HEK293 (cell line): ENCODE results near the gene SCUBE1.

Source experiments
- ZBTB21 ChIP-seq: fragments of 450-650 bp; formaldehyde crosslinking; IDR thresholded peaks from 2 replicates; pipeline ENCODE4 v1.5.1; 2017; ENCODE audit warnings: missing biosample characterization, missing genetic modification characterization
- ZNF114 ChIP-seq: fragments of 450-650 bp; formaldehyde crosslinking; IDR thresholded peaks from 2 replicates; pipeline ENCODE4 v1.5.0; 2017; ENCODE audit warnings: missing biosample characterization, missing genetic modification characterization
- ZNF121 ChIP-seq: fragments of 450-650 bp; formaldehyde crosslinking; IDR thresholded peaks from 2 replicates; pipeline ENCODE4 v1.5.1; 2016; ENCODE audit warnings: missing biosample characterization, missing genetic modification characterization
- ZNF16 ChIP-seq: fragments of 450-650 bp; formaldehyde crosslinking; IDR thresholded peaks from 2 replicates; pipeline ENCODE4 v1.5.1; 2016; ENCODE audit warnings: low read depth, missing biosample characterization, missing genetic modification characterization
- ZNF677 ChIP-seq: fragments of 450-650 bp; IDR thresholded peaks from 2 replicates; pipeline ENCODE4 v1.5.0; 2018; ENCODE audit warnings: missing biosample characterization, mild to moderate bottlenecking, missing genetic modification characterization, moderate library complexity
- ZNF701 ChIP-seq: fragments of 450-650 bp; formaldehyde crosslinking; IDR thresholded peaks from 2 replicates; pipeline ENCODE4 v1.5.1; 2016; ENCODE audit warnings: missing biosample characterization, missing genetic modification characterization
- TF ChIP-seq, protein P1 (sequence below): fragments of 450-650 bp; formaldehyde crosslinking; IDR thresholded peaks from 2 replicates; pipeline ENCODE4 v1.5.1; 2016; ENCODE audit warnings: missing biosample characterization, missing genetic modification characterization
- TF ChIP-seq, protein P2 (sequence below): IDR thresholded peaks from 2 replicates; pipeline ENCODE4 v1.6.1; 2011; ENCODE audit warnings: mild to moderate bottlenecking, low read depth, low read length, borderline replicate concordance
- TF ChIP-seq, protein P3 (sequence below): fragments of 450-650 bp; formaldehyde crosslinking; IDR thresholded peaks from 2 replicates; pipeline ENCODE4 v1.5.1; 2016; ENCODE audit warnings: missing biosample characterization, missing genetic modification characterization, low read depth
- TF ChIP-seq, protein P4 (sequence below): fragments of 450-650 bp; formaldehyde crosslinking; IDR thresholded peaks from 2 replicates; pipeline ENCODE4 v1.5.1; 2017; ENCODE audit warnings: missing biosample characterization, missing genetic modification characterization

DNA sequence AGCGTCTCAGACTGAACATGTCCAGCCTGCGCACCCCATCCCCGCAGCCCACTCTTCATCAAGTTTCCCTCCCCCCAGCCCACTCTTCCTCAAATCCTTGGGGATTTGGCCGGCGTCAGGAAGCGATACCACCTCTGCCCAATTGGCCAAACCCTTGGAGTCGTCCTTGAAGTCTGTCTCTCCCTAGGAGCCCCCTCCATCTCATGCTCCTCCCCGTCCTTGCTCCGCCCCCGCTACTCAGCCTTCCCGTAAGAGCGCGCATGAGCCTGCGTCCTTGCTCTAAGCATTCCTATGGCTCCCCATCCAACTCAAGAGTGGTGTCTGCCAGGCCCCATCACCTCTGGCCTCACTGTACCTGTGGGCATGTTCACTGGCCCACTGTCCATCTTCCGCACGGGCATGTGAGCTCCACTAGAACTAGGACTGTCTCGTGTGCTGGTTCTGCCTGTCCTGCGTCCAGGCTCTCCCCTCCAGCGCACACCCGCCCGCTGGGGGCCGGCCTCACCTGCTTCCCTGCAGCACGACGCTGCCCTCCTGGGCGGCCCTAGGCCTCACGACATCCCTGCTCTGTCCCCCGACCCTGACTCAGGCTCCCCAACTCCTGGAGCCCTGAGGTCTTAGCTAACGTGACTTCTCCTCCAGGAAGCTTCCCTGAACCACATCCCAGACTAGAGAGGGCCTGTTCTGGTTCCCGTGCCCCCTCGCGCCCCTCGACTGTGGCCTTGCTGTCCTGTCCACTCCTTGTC, 125.7 kb downstream of the SCUBE1 start:
- TF ChIP-seq, protein P1, sequence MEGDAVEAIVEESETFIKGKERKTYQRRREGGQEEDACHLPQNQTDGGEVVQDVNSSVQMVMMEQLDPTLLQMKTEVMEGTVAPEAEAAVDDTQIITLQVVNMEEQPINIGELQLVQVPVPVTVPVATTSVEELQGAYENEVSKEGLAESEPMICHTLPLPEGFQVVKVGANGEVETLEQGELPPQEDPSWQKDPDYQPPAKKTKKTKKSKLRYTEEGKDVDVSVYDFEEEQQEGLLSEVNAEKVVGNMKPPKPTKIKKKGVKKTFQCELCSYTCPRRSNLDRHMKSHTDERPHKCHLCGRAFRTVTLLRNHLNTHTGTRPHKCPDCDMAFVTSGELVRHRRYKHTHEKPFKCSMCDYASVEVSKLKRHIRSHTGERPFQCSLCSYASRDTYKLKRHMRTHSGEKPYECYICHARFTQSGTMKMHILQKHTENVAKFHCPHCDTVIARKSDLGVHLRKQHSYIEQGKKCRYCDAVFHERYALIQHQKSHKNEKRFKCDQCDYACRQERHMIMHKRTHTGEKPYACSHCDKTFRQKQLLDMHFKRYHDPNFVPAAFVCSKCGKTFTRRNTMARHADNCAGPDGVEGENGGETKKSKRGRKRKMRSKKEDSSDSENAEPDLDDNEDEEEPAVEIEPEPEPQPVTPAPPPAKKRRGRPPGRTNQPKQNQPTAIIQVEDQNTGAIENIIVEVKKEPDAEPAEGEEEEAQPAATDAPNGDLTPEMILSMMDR (tag by site-specific recombination), result no peak
- TF ChIP-seq, protein P2, sequence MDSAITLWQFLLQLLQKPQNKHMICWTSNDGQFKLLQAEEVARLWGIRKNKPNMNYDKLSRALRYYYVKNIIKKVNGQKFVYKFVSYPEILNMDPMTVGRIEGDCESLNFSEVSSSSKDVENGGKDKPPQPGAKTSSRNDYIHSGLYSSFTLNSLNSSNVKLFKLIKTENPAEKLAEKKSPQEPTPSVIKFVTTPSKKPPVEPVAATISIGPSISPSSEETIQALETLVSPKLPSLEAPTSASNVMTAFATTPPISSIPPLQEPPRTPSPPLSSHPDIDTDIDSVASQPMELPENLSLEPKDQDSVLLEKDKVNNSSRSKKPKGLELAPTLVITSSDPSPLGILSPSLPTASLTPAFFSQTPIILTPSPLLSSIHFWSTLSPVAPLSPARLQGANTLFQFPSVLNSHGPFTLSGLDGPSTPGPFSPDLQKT, result no peak
- TF ChIP-seq, protein P3, sequence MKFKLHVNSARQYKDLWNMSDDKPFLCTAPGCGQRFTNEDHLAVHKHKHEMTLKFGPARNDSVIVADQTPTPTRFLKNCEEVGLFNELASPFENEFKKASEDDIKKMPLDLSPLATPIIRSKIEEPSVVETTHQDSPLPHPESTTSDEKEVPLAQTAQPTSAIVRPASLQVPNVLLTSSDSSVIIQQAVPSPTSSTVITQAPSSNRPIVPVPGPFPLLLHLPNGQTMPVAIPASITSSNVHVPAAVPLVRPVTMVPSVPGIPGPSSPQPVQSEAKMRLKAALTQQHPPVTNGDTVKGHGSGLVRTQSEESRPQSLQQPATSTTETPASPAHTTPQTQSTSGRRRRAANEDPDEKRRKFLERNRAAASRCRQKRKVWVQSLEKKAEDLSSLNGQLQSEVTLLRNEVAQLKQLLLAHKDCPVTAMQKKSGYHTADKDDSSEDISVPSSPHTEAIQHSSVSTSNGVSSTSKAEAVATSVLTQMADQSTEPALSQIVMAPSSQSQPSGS, result no peak
- TF ChIP-seq ZNF677 (tag by site-specific recombination), result no peak
- no peak for TF ChIP-seq ZNF16 (tag by site-specific recombination)
- TF ChIP-seq ZNF701 (tag by site-specific recombination), result no peak
- TF ChIP-seq, protein P4, sequence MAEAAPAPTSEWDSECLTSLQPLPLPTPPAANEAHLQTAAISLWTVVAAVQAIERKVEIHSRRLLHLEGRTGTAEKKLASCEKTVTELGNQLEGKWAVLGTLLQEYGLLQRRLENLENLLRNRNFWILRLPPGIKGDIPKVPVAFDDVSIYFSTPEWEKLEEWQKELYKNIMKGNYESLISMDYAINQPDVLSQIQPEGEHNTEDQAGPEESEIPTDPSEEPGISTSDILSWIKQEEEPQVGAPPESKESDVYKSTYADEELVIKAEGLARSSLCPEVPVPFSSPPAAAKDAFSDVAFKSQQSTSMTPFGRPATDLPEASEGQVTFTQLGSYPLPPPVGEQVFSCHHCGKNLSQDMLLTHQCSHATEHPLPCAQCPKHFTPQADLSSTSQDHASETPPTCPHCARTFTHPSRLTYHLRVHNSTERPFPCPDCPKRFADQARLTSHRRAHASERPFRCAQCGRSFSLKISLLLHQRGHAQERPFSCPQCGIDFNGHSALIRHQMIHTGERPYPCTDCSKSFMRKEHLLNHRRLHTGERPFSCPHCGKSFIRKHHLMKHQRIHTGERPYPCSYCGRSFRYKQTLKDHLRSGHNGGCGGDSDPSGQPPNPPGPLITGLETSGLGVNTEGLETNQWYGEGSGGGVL (tag by site-specific recombination), result no peak
- no peak for TF ChIP-seq ZNF121 (tag by site-specific recombination)
- no peak for TF ChIP-seq ZNF114
- TF ChIP-seq ZBTB21 (tag by site-specific recombination), result no peak
